Peyer's patch (tissue), 4 donors: ENCODE results near the gene TIMM13. TPM values are rescaled to one million over a fixed set of nuclear protein-coding genes. Genes with fewer than 3 reads are reported as not detected.
"Not testable (repeated sequence)": the region's sequence is repeated elsewhere in the genome, so short reads cannot be mapped to it uniquely, and the experiment has no call there.

ENCODE experiments used
- DNase-seq, 3 donors: peaks; one replicate each; pipeline ENCODE4 v3.0.0-alpha.2; 2017 to 2019
- H3K27ac ChIP-seq, 4 donors: fragments of 200-600 bp; sonication (generic); one replicate each; pipeline ENCODE4 v1.5.1; 2016 to 2019
- H3K27me3 ChIP-seq, 2 donors: fragments of 200-600 bp; sonication (generic); one replicate each; pipeline ENCODE4 v1.5.1; 2019
- H3K36me3 ChIP-seq, 3 donors: fragments of 200-600 bp; sonication (generic); one replicate each; pipeline ENCODE4 v1.5.1; 2016 to 2019
- H3K4me1 ChIP-seq, 4 donors: fragments of 200-600 bp; sonication (generic); one replicate each; pipeline ENCODE4 v1.5.1; 2016 to 2019
- H3K4me3 ChIP-seq, 4 donors: fragments of 200-600 bp; sonication (generic); 1 replicate in 3 of 4; 2 replicates in 1 of 4; pipeline ENCODE4 v1.5.1; 2016 to 2019; ENCODE audit warnings: mild to moderate bottlenecking in 1 of 4
- H3K9me3 ChIP-seq, 4 donors: fragments of 200-600 bp; sonication (generic); one replicate each; pipeline ENCODE4 v1.5.1; 2016 to 2019; ENCODE audit warnings: mild to moderate bottlenecking in 1 of 4
- CTCF ChIP-seq, 6 experiments: fragments of 450-650 bp in 4 of 6; fragments of 200-600 bp in 2 of 6; sonication (generic) in 1 of 6; IDR thresholded peaks; one replicate each; pipeline ENCODE4 v1.5.1; 2017 to 2019; ENCODE audit warnings: antibody characterized with exemption in 6 of 6, mild to moderate bottlenecking in 3 of 6, moderate library complexity in 1 of 6
- POLR2A ChIP-seq, 2 donors: fragments of 450-650 bp; IDR thresholded peaks; one replicate each; pipeline ENCODE4 v1.5.1; 2017; ENCODE audit warnings: antibody characterized with exemption in 2 of 2, mild to moderate bottlenecking in 2 of 2, moderate library complexity in 2 of 2
- total RNA-seq, 4 donors: library from RNA; depleted of rRNA; stranded (reverse); fragments of >200 nt; gene quantifications; one replicate each; pipeline ENCODE4 v1.1.0, GENCODE V29; 2016

Gene TIMM13
- total RNA-seq, 4 donors from 2014 or later = 28.1 to 44.4 (median 44.0) TPM

GRCh38 chr19:2462635-2463421, 35.4 kb upstream of the TIMM13 start:
- no peak overlapping the region for H3K27ac ChIP-seq
- H3K4me3 ChIP-seq = peak overlapping the region in 2 of 4 donors; percentile 15 to 58
- DNase-seq = peak in 2 of 3 donors; percentile 81
- no peaks in the 10 kb centered on the region for H3K36me3 ChIP-seq
- H3K9me3 ChIP-seq = no peaks in the 10 kb centered on the region
- peaks cover 0 to 19% (median 7%) of the 10 kb centered on the region in 4 donors for H3K4me1 ChIP-seq
- H3K27me3 ChIP-seq = no peaks in the 10 kb centered on the region
- TF ChIP-seq CTCF (IDR thresholded peaks at IDR 0.05) (no peak), POLR2A (IDR thresholded peaks at IDR 0.05) (peak in 1 of 2 donors; percentile 56)

DNA sequence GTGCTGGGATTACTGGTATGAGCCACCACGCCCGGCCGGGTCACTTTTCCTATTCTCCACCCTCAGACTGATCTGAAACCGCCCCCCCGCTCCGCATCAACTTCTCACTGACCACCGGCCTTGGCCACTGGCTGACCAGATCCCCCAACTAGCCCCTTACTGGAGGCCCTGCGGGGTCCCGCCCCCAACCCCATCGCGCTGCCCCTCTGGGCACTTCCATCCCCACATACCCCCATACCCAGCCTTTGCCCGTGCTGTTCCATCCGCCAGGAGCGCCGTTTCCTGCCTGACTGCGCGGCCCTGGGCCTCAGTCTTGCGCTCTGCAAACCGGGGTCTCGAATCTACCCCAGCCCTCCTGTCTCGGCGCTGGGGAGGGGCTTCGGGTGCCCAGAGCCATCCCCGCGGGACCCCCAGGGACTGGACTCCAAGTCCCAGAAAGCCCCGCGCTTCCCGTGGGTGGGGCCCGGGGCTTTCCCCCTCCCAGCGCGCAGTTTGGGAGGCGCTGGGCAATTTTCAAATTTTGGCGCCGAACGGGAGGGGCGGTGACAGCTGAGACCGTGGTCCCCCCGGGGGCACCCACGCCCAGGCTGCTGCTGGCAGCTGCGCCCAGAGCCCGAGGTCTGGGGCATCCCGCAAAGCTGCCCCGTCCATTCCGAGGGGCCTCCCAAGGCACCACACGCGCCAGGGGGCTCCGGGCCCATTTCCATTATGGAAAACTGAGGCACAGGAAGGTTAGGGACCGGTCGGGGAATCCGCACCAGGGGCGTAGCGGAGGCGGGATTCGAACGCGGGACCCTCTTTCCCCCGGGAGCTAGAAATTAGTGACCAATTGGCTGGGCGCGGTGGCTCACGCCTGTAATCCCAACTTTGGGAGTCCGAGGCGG, 34.6 kb upstream of the TIMM13 start:
- H3K4me1 ChIP-seq = peaks cover 0 to 19% (median 7%) of the 10 kb centered on the region in 4 donors
- H3K4me3 ChIP-seq = peak overlapping the region; percentile 22 to 60 (median 56)
- H3K36me3 ChIP-seq = no peaks in the 10 kb centered on the region
- DNase-seq = peak; percentile 31 to 67 (median 57)
- H3K27ac ChIP-seq = peak overlapping the region in 1 of 4 donors; percentile 55
- TF ChIP-seq POLR2A (IDR thresholded peaks at IDR 0.05) (no peak), CTCF (IDR thresholded peaks at IDR 0.05) (peak in 1 of 6 experiments; percentile 10)
- no peaks in the 10 kb centered on the region for H3K9me3 ChIP-seq
- no peaks in the 10 kb centered on the region for H3K27me3 ChIP-seq

- no peaks in the 10 kb centered on the region for H3K27me3 ChIP-seq
- H3K9me3 ChIP-seq = no peaks in the 10 kb centered on the region
- H3K4me1 ChIP-seq = peaks cover 0 to 27% (median 13%) of the 10 kb centered on the region in 4 donors
- H3K27ac ChIP-seq = no peak overlapping the region
- no peaks in the 10 kb centered on the region for H3K36me3 ChIP-seq
- H3K4me3 ChIP-seq = no peak overlapping the region
- DNase-seq = no peak
- TF ChIP-seq POLR2A (IDR thresholded peaks at IDR 0.05) (no peak), CTCF (IDR thresholded peaks at IDR 0.05) (no peak)
These were observed 32.9 kb upstream of the TIMM13 start for GRCh38 chr19:2460245-2460644.

GRCh38 chr19:2458776-2459175, 31.4 kb upstream of the TIMM13 start:
- not testable (repeated sequence) for H3K27me3 ChIP-seq, H3K36me3 ChIP-seq, H3K4me3 ChIP-seq, DNase-seq, H3K9me3 ChIP-seq, H3K27ac ChIP-seq
- peaks cover 0 to 30% (median 15%) of the 10 kb centered on the region in 4 donors for H3K4me1 ChIP-seq

DNA sequence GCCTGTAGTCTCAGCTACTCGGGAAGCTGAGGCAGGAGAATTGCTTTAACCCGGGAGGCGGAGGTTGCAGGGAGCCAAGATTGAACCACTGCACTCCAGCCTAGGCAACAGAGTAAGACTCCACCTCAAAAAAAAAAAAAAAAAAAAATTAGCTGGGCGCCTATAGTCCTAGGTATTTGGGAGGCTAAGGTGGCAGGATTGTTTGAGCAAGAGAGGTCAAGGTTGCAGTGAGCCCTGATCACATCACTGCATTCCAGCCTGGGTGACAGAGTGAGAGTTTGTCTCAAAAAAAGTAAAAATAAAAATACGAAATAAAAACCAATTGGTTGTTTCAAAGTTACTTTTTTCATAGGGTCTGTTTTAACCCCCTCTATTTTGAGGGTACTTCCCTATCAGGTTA, 30.7 kb upstream of the TIMM13 start:
- Histone ChIP-seq H3K4me1 (peaks cover 0 to 30% (median 15%) of the 10 kb centered on the region in 4 donors), H3K9me3 (no peaks in the 10 kb centered on the region), H3K27me3 (no peaks in the 10 kb centered on the region), H3K27ac (no peak overlapping the region), H3K4me3 (no peak overlapping the region), H3K36me3 (no peaks in the 10 kb centered on the region)
- TF ChIP-seq CTCF (IDR thresholded peaks at IDR 0.05) (no peak), POLR2A (IDR thresholded peaks at IDR 0.05) (no peak)
- DNase-seq = no peak
